ENCODE results near the gene ZC4H2. TPM values are rescaled to one million over a fixed set of nuclear protein-coding genes. Genes with fewer than 3 reads are reported as not detected.
A peak's percentile ranks its signal among the peaks of the same experiment; 100 is the strongest.
"Not testable (repeated sequence)": the region's sequence is repeated elsewhere in the genome, so short reads cannot be mapped to it uniquely, and the experiment has no call there.

ZC4H2 gene
- total RNA-seq, 6 donors from 2014 or later: 1.0 to 9.0 (median 5.2) TPM

GRCh38 chrX:64975491-64975890 is 759 bp downstream of the ZC4H2 start:
- DNase-seq (peak; percentile 21 to 46), ATAC-seq (ENCODE audit: low FRiP score in 2 of 2) (peak; percentile 50 to 69)
- Histone ChIP-seq H3K27me3 (no peaks in the 10 kb centered on the region), H3K27ac (peak overlapping the region in 3 of 4 donors; percentile 11 to 44 (median 41)), H3K36me3 (no peaks in the 10 kb centered on the region), H3K9me3 (no peaks in the 10 kb centered on the region), H3K4me3 (peak overlapping the region; percentile 34 to 62 (median 53)), H3K4me1 (peaks cover 0 to 5% (median 2%) of the 10 kb centered on the region in 4 donors)
- WGBS, 2 donors: 0 to 25% methylated on average over 10 to 18 of the region's 24 CpGs
- TF ChIP-seq POLR2A (IDR thresholded peaks at IDR 0.05): no peak
- no peak for TF ChIP-seq POLR2AphosphoS5 (IDR thresholded peaks at IDR 0.05)
- TF ChIP-seq EP300 (IDR thresholded peaks at IDR 0.05): no peak

GRCh38 chrX:64925480-64925879 is 50.8 kb downstream of the ZC4H2 start:
- TF ChIP-seq POLR2A (IDR thresholded peaks at IDR 0.05): no peak
- TF ChIP-seq CTCF (IDR thresholded peaks at IDR 0.05): no peak
- no peak for TF ChIP-seq EP300 (IDR thresholded peaks at IDR 0.05)
- no peak for TF ChIP-seq POLR2AphosphoS5 (IDR thresholded peaks at IDR 0.05)
- Histone ChIP-seq H3K27me3 (no peaks in the 10 kb centered on the region), H3K9me3 (peaks cover 0 to 20% (median 0%) of the 10 kb centered on the region in 4 donors), H3K4me3 (no peak overlapping the region), H3K4me1 (no peaks in the 10 kb centered on the region), H3K36me3 (no peaks in the 10 kb centered on the region), H3K27ac (no peak overlapping the region)
- DNase-seq (no peak), ATAC-seq (ENCODE audit: low FRiP score in 2 of 2) (no peak)
- WGBS, 2 donors: 67 to 92% methylated on average over 1 of the region's 1 CpG

GRCh38 chrX:64908121-64908520 is 68.1 kb downstream of the ZC4H2 start:
- 67 to 89% methylated on average over 3 to 5 of the region's 5 CpGs for WGBS, 2 donors

GRCh38 chrX:64894454-64895038 is 81.7 kb downstream of the ZC4H2 start:
- Histone ChIP-seq H3K27me3 (no peaks in the 10 kb centered on the region), H3K4me3 (no peak overlapping the region), H3K27ac (no peak overlapping the region), H3K36me3 (no peaks in the 10 kb centered on the region), H3K4me1 (no peaks in the 10 kb centered on the region), H3K9me3 (no peaks in the 10 kb centered on the region)
- DNase-seq (no peak), ATAC-seq (ENCODE audit: low FRiP score in 2 of 2) (peak in 1 of 2 donors; percentile 59)
- WGBS, 2 donors: 75 to 86% methylated on average over 10 of the region's 10 CpGs
- no peak for TF ChIP-seq EP300 (IDR thresholded peaks at IDR 0.05)
- peak in 3 of 6 experiments; percentile 41 to 45 (median 44) for TF ChIP-seq CTCF (IDR thresholded peaks at IDR 0.05)

More at GRCh38 chrX:64908121-64908520, 68.1 kb downstream of the ZC4H2 start:
- DNase-seq (no peak), ATAC-seq (ENCODE audit: low FRiP score in 2 of 2) (no peak)
- H3K4me3 ChIP-seq: no peak overlapping the region
- H3K4me1 ChIP-seq: no peaks in the 10 kb centered on the region
- H3K27ac ChIP-seq: no peak overlapping the region
- H3K9me3 ChIP-seq: no peaks in the 10 kb centered on the region
- no peaks in the 10 kb centered on the region for H3K27me3 ChIP-seq
- TF ChIP-seq POLR2AphosphoS5 (IDR thresholded peaks at IDR 0.05): no peak
- no peak for TF ChIP-seq POLR2A (IDR thresholded peaks at IDR 0.05)
- TF ChIP-seq EP300 (IDR thresholded peaks at IDR 0.05): no peak
- no peak for TF ChIP-seq CTCF (IDR thresholded peaks at IDR 0.05)
- H3K36me3 ChIP-seq: no peaks in the 10 kb centered on the region

GRCh38 chrX:64885850-64886249 is 90.4 kb downstream of the ZC4H2 start:
- Histone ChIP-seq H3K27ac (no peak overlapping the region), H3K9me3 (no peaks in the 10 kb centered on the region), H3K27me3 (no peaks in the 10 kb centered on the region), H3K4me3 (no peak overlapping the region), H3K4me1 (no peaks in the 10 kb centered on the region), H3K36me3 (no peaks in the 10 kb centered on the region)
- ATAC-seq (ENCODE audit: low FRiP score in 2 of 2) (peak in 1 of 2 donors; percentile 40), DNase-seq (no peak)
- TF ChIP-seq POLR2AphosphoS5 (IDR thresholded peaks at IDR 0.05) (no peak), POLR2A (IDR thresholded peaks at IDR 0.05) (no peak), CTCF (IDR thresholded peaks at IDR 0.05) (peak in 3 of 6 experiments; percentile 26 to 60 (median 55))

GRCh38 chrX:64878709-64879108 is 97.5 kb downstream of the ZC4H2 start:
- not testable (repeated sequence) for H3K27ac ChIP-seq; H3K36me3 ChIP-seq; DNase-seq; H3K27me3 ChIP-seq; H3K9me3 ChIP-seq; H3K4me3 ChIP-seq; H3K4me1 ChIP-seq; ATAC-seq (ENCODE audit: low FRiP score in 2 of 2)
- 92 to 95% methylated on average over 2 to 12 of the region's 12 CpGs for WGBS, 2 donors
